DOHH2 (cell line): ENCODE results near the gene SPATA20.

Experiments
- EZH2phosphoT487 ChIP-seq: fragments of 200-600 bp; sonication (generic); IDR thresholded peaks from 2 replicates; pipeline ENCODE4 v1.6.1; 2017; ENCODE audit warnings: borderline replicate concordance, mild to moderate bottlenecking, antibody characterized with exemption, low read length, moderate library complexity, mixed read lengths
- TF ChIP-seq, protein P1 (sequence below): fragments of 200-600 bp; sonication (generic); IDR thresholded peaks from one replicate; pipeline ENCODE4 v1.5.1; 2014; ENCODE audit warnings: antibody characterized with exemption, mild to moderate bottlenecking, low read depth, low read length; ENCODE audit not compliant: poor library complexity, severe bottlenecking

- TF ChIP-seq, protein P1, sequence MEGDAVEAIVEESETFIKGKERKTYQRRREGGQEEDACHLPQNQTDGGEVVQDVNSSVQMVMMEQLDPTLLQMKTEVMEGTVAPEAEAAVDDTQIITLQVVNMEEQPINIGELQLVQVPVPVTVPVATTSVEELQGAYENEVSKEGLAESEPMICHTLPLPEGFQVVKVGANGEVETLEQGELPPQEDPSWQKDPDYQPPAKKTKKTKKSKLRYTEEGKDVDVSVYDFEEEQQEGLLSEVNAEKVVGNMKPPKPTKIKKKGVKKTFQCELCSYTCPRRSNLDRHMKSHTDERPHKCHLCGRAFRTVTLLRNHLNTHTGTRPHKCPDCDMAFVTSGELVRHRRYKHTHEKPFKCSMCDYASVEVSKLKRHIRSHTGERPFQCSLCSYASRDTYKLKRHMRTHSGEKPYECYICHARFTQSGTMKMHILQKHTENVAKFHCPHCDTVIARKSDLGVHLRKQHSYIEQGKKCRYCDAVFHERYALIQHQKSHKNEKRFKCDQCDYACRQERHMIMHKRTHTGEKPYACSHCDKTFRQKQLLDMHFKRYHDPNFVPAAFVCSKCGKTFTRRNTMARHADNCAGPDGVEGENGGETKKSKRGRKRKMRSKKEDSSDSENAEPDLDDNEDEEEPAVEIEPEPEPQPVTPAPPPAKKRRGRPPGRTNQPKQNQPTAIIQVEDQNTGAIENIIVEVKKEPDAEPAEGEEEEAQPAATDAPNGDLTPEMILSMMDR = no peak
- TF ChIP-seq EZH2phosphoT487 = no peak
These were observed 22.6 kb downstream of the SPATA20 start for GRCh38 chr17:50569592-50569991.
